Measurements from ENCODE around the gene KATNBL1.

DNA sequence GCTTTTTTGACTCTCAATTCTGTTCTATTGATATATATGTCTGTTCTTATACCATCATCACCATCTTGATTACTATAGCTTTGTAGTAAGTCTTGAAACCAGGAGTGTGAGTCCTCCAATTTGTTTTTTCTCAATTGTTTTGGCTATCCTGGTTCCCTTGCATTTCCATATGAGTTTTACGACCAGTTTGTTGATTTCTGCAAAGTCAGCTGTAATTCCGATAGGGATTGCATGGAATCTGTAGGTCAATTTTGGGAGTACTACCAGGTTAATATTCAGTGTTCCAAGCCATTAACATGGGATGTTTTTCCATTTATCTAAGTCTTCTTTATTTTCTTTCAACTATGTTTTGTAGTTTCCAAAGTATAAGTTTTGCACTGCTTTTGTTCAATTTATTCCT lies 81.0 kb downstream of the KATNBL1 start:
- TF ChIP-seq ZFX (IDR thresholded peaks at IDR 0.05) (no peak), CTCF (conservative IDR thresholded peaks at IDR 0.05) (no peak)

All from C4-2B (cell line).